ENCODE measurements around the gene SYAP1. TPM values are rescaled to one million over a fixed set of nuclear protein-coding genes. Genes with fewer than 3 reads are reported as not detected.

The SYAP1 gene
- total and polyA plus RNA-seq, 12 donors, result 9.7 to 25.4 (median 16.8) TPM

GRCh38 chrX:16745102-16745501 is 25.7 kb downstream of the SYAP1 start:
- DNase-seq (no peak), ATAC-seq (peak in 1 of 8 donors; percentile 59)
- peaks cover 0 to 95% (median 0%) of the 10 kb centered on the region in 9 donors for H3K36me3 ChIP-seq
- intact Hi-C loops (cut with DNase I), result no loop called here
- peak overlapping the region in 2 of 10 donors; percentile 16 to 45 for H3K27ac ChIP-seq
- H3K4me3 ChIP-seq, result no peak overlapping the region
- H3K9me3 ChIP-seq, result no peaks in the 10 kb centered on the region
- TF ChIP-seq, protein P1, sequence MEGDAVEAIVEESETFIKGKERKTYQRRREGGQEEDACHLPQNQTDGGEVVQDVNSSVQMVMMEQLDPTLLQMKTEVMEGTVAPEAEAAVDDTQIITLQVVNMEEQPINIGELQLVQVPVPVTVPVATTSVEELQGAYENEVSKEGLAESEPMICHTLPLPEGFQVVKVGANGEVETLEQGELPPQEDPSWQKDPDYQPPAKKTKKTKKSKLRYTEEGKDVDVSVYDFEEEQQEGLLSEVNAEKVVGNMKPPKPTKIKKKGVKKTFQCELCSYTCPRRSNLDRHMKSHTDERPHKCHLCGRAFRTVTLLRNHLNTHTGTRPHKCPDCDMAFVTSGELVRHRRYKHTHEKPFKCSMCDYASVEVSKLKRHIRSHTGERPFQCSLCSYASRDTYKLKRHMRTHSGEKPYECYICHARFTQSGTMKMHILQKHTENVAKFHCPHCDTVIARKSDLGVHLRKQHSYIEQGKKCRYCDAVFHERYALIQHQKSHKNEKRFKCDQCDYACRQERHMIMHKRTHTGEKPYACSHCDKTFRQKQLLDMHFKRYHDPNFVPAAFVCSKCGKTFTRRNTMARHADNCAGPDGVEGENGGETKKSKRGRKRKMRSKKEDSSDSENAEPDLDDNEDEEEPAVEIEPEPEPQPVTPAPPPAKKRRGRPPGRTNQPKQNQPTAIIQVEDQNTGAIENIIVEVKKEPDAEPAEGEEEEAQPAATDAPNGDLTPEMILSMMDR (IDR thresholded peaks at IDR 0.05), result no peak
- H3K27me3 ChIP-seq, result no peaks in the 10 kb centered on the region
- no peaks in the 10 kb centered on the region for H3K4me1 ChIP-seq
- 87 to 93% methylated on average over 5 of the region's 5 CpGs for WGBS, 2 donors

- H3K27me3 ChIP-seq, result no peaks in the 10 kb centered on the region
- H3K9me3 ChIP-seq, result no peaks in the 10 kb centered on the region
- H3K4me1 ChIP-seq, result no peaks in the 10 kb centered on the region
- WGBS, 2 donors, result 63 to 68% methylated on average over 5 of the region's 5 CpGs
- H3K36me3 ChIP-seq, result peaks cover 0 to 98% (median 0%) of the 10 kb centered on the region in 9 donors
- TF ChIP-seq, protein P1 (IDR thresholded peaks at IDR 0.05), result no peak
- no peak overlapping the region for H3K4me3 ChIP-seq
- ATAC-seq (peak in 2 of 8 donors; percentile 11 to 55), DNase-seq (no peak)
- intact Hi-C loops (cut with DNase I), result no loop called here
- peak overlapping the region in 3 of 10 donors; percentile 13 to 45 (median 16) for H3K27ac ChIP-seq
These were observed 26.2 kb downstream of the SYAP1 start for GRCh38 chrX:16745659-16746058.

DNA sequence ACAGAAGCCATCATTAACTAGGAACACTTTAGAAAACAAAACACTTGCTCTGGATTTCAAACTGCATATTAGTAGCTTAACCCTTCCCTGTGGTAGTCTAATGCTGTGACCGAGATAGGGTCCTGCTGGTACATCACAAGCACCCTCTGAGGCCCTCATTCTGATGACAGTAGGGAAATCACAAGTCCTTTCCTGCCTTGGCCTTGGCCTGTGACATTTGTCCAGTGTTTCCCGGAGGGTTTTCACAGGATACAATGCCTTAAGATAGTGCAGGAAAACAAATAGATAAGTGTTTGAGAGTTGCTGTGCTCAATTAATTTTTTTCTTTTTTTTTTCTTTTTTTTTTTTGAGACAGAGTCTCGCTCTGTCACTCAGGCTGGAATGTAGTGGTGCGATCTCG is 29.0 kb downstream of the SYAP1 start:
- Histone ChIP-seq H3K4me1 (no peaks in the 10 kb centered on the region), H3K27me3 (no peaks in the 10 kb centered on the region), H3K36me3 (peaks cover 0 to 91% (median 0%) of the 10 kb centered on the region in 9 donors), H3K9me3 (no peaks in the 10 kb centered on the region), H3K4me3 (no peak overlapping the region), H3K27ac (no peak overlapping the region)
- no peak for ATAC-seq
- TF ChIP-seq, protein P1 (IDR thresholded peaks at IDR 0.05), result no peak
- intact Hi-C loops (cut with DNase I), result no loop called here
- DNase-seq, result no peak
- WGBS, 2 donors, result 81 to 86% methylated on average over 4 to 5 of the region's 5 CpGs

DNA sequence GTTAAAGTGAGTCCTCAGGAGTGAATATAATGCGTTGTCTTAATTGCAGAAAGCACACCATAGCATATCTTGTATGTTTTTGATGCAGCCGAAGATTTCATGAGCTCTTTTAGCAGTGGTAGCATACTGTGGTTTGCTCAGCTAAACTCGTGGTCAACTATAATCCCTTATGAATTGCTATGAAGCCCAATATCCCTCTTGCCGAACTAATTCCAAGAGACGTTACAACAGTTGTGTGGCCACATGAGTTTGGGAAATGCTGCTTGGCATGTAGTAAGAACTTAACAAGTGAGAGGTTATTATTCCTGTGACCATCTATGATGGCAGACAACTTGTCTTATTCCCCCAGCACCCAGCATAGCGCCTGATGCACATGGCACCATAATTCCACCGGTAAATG is 30.7 kb downstream of the SYAP1 start:
- Histone ChIP-seq H3K27me3 (no peaks in the 10 kb centered on the region), H3K4me3 (no peak overlapping the region), H3K36me3 (peaks cover 0 to 89% (median 2%) of the 10 kb centered on the region in 9 donors), H3K27ac (no peak overlapping the region), H3K9me3 (no peaks in the 10 kb centered on the region), H3K4me1 (no peaks in the 10 kb centered on the region)
- intact Hi-C loops (cut with DNase I), result no loop called here
- DNase-seq (no peak), ATAC-seq (no peak)
- TF ChIP-seq, protein P1 (IDR thresholded peaks at IDR 0.05), result no peak
- WGBS, 2 donors, result 90 to 97% methylated on average over 7 of the region's 7 CpGs

Data from heart right ventricle (tissue), 16 donors.